ENCODE results near the gene LMNA. TPM values are rescaled to one million over a fixed set of nuclear protein-coding genes. Genes with fewer than 3 reads are reported as not detected.

LMNA gene
- polyA plus RNA-seq, 12 donors: 240 to 804 (median 293) TPM

GRCh38 chr1:156134716-156135435 lies 20.4 kb downstream of the LMNA start:
- DNase-seq: no peak

- DNase-seq: no peak
These were observed 21.7 kb downstream of the LMNA start for GRCh38 chr1:156135930-156136871.

- no peak for DNase-seq
These were observed 22.5 kb downstream of the LMNA start for GRCh38 chr1:156136970-156137483.

- DNase-seq: no peak
These were observed 24.0 kb downstream of the LMNA start for GRCh38 chr1:156138458-156138867.

- no peak for DNase-seq
These were observed 26.6 kb downstream of the LMNA start for GRCh38 chr1:156140879-156141707.

- no peak for DNase-seq
These were observed 29.4 kb downstream of the LMNA start for GRCh38 chr1:156143765-156144489.

- no peak for DNase-seq
These were observed 30.2 kb downstream of the LMNA start for GRCh38 chr1:156144742-156145141.

GRCh38 chr1:156145650-156146019 lies 31.1 kb downstream of the LMNA start:
- no peak for DNase-seq

- peak; percentile 80 for DNase-seq
These were observed 31.7 kb downstream of the LMNA start for GRCh38 chr1:156146020-156146768.

GRCh38 chr1:156146769-156147405 lies 32.4 kb downstream of the LMNA start:
- no peak for DNase-seq

- DNase-seq: no peak
These were observed 33.7 kb downstream of the LMNA start for GRCh38 chr1:156148216-156148615.

GRCh38 chr1:156149374-156150332 lies 35.1 kb downstream of the LMNA start:
- DNase-seq: no peak

- DNase-seq: no peak
These were observed 36.0 kb downstream of the LMNA start for GRCh38 chr1:156150333-156151011.

GRCh38 chr1:156151093-156151688 lies 36.7 kb downstream of the LMNA start:
- no peak for DNase-seq

- no peak for DNase-seq
These were observed 38.1 kb downstream of the LMNA start for GRCh38 chr1:156152628-156153027.

GRCh38 chr1:156153362-156153761 lies 38.9 kb downstream of the LMNA start, which contains the start of gene SEMA4A:
TSS of gene SEMA4A (plus strand) at chr1:156153585. CDS start at chr1:156154579, 994 bp downstream.
- no peak for DNase-seq

GRCh38 chr1:156154317-156154749 lies 39.8 kb downstream of the LMNA start:
- DNase-seq: no peak
